Natural killer cell treated with Interleukin-12 subunit alpha and Interleukin-12 subunit beta and Interleukin-15 and Interleukin-18, amount 100 ng/mL, for 72 hours (primary cell): ENCODE results near the gene PTTG1IP. TPM values are rescaled to one million over a fixed set of nuclear protein-coding genes. Genes with fewer than 3 reads are reported as not detected.

ENCODE experiments used
- ATAC-seq, 2 donors: fragments of 150-1000 bp; cut with Tn5 transposase in 1 of 2; sonication (Bioruptor Pico), chemical (Tn5 transposase) in 1 of 2; 2 replicates each; pipeline ENCODE4 v1.10.0; 2021
- DNase-seq: peaks from one replicate; pipeline ENCODE4 v3.0.0; 2022; ENCODE audit warnings: low spot score
- H3K27ac Mint-ChIP-seq, 2 donors: 1 replicate in 1 of 2; 2 replicates in 1 of 2; pipeline ENCODE4 v1.8.0; 2022; ENCODE audit warnings: mixed read lengths in 2 of 2, mild to moderate bottlenecking in 1 of 2, moderate library complexity in 1 of 2
- H3K27me3 Mint-ChIP-seq, 2 donors: 1 replicate in 1 of 2; 2 replicates in 1 of 2; pipeline ENCODE4 v1.8.0; 2022; ENCODE audit warnings: mixed read lengths in 2 of 2
- H3K36me3 Mint-ChIP-seq: one replicate; pipeline ENCODE4 v1.8.0; 2022; ENCODE audit warnings: mixed read lengths
- H3K4me1 Mint-ChIP-seq, 2 donors: 1 replicate in 1 of 2; 2 replicates in 1 of 2; pipeline ENCODE4 v1.8.0; 2022; ENCODE audit warnings: low read depth in 2 of 2, mixed read lengths in 2 of 2, mild to moderate bottlenecking in 1 of 2
- H3K4me3 Mint-ChIP-seq: one replicate; pipeline ENCODE4 v1.8.0; 2022; ENCODE audit warnings: mixed read lengths
- H3K9me3 Mint-ChIP-seq: 2 replicates; pipeline ENCODE4 v1.8.0; 2022; ENCODE audit warnings: mixed read lengths
- total RNA-seq, 2 donors: library from RNA; stranded (reverse); gene quantifications; one replicate each; pipeline ENCODE4 v1.2.3, GENCODE V29; 2022

The PTTG1IP gene
- total RNA-seq, 2 donors from 2014 or later: 69.4 to 81.7 TPM

- no peak overlapping the region for H3K27ac Mint-ChIP-seq
These were observed 60.9 kb downstream of the PTTG1IP start for GRCh38 chr21:44812640-44813039.

GRCh38 chr21:44810779-44811178, 62.7 kb downstream of the PTTG1IP start:
- DNase-seq (no peak), ATAC-seq (peak; percentile 29 to 46)
- Mint-ChIP-seq H3K27ac (no peak overlapping the region), H3K4me1 (peaks cover 8 to 13% of the 10 kb centered on the region in 2 donors), H3K4me3 (no peak overlapping the region), H3K36me3 (peaks cover 13% of the 10 kb centered on the region), H3K27me3 (no peaks in the 10 kb centered on the region), H3K9me3 (no peaks in the 10 kb centered on the region)

More at GRCh38 chr21:44812640-44813039, 60.9 kb downstream of the PTTG1IP start:
- ATAC-seq (no peak), DNase-seq (no peak)
- no peak overlapping the region for H3K4me3 Mint-ChIP-seq
- peaks cover 10 to 18% of the 10 kb centered on the region in 2 donors for H3K4me1 Mint-ChIP-seq
- H3K9me3 Mint-ChIP-seq: no peaks in the 10 kb centered on the region
- H3K36me3 Mint-ChIP-seq: peaks cover 11% of the 10 kb centered on the region
- no peaks in the 10 kb centered on the region for H3K27me3 Mint-ChIP-seq

- Mint-ChIP-seq H3K9me3 (no peaks in the 10 kb centered on the region), H3K27me3 (no peaks in the 10 kb centered on the region), H3K4me3 (no peak overlapping the region), H3K36me3 (peaks cover 28% of the 10 kb centered on the region), H3K27ac (no peak overlapping the region), H3K4me1 (peaks cover 21 to 24% of the 10 kb centered on the region in 2 donors)
- ATAC-seq: no peak
- DNase-seq: no peak
These were observed 67.6 kb downstream of the PTTG1IP start for GRCh38 chr21:44805859-44806258.

- H3K4me3 Mint-ChIP-seq: no peak overlapping the region
- no peak for ATAC-seq
- H3K27me3 Mint-ChIP-seq: no peaks in the 10 kb centered on the region
- no peak for DNase-seq
- peak overlapping the region; percentile 17 to 28 for H3K27ac Mint-ChIP-seq
- peaks cover 27% of the 10 kb centered on the region for H3K36me3 Mint-ChIP-seq
- no peaks in the 10 kb centered on the region for H3K9me3 Mint-ChIP-seq
- H3K4me1 Mint-ChIP-seq: peaks cover 22 to 23% of the 10 kb centered on the region in 2 donors
These were observed 68.3 kb downstream of the PTTG1IP start for GRCh38 chr21:44805226-44805625.

GRCh38 chr21:44804762-44805161, 68.7 kb downstream of the PTTG1IP start:
- ATAC-seq: no peak
- Mint-ChIP-seq H3K36me3 (peaks cover 30% of the 10 kb centered on the region), H3K4me3 (no peak overlapping the region), H3K27me3 (no peaks in the 10 kb centered on the region), H3K4me1 (peaks cover 24 to 27% of the 10 kb centered on the region in 2 donors), H3K9me3 (no peaks in the 10 kb centered on the region), H3K27ac (peak overlapping the region; percentile 17 to 28)
- DNase-seq: no peak

GRCh38 chr21:44803651-44804050, 69.8 kb downstream of the PTTG1IP start:
- no peaks in the 10 kb centered on the region for H3K27me3 Mint-ChIP-seq
- peak overlapping the region; percentile 94 for H3K4me3 Mint-ChIP-seq
- peaks cover 32% of the 10 kb centered on the region for H3K36me3 Mint-ChIP-seq
- DNase-seq (no peak), ATAC-seq (no peak)
- H3K9me3 Mint-ChIP-seq: no peaks in the 10 kb centered on the region
- peak overlapping the region in 1 of 2 donors; percentile 79 for H3K27ac Mint-ChIP-seq
- H3K4me1 Mint-ChIP-seq: peaks cover 29 to 34% of the 10 kb centered on the region in 2 donors

GRCh38 chr21:44802396-44803153, 70.9 kb downstream of the PTTG1IP start:
- peak; percentile 3 to 29 for ATAC-seq
- peaks cover 32 to 40% of the 10 kb centered on the region in 2 donors for H3K4me1 Mint-ChIP-seq
- no peaks in the 10 kb centered on the region for H3K9me3 Mint-ChIP-seq

GRCh38 chr21:44801468-44802395, 71.8 kb downstream of the PTTG1IP start, which contains the start of gene UBE2G2:
Gene UBE2G2, minus strand, starts transcription at chr21:44801820. Its CDS starts 72 bp downstream, at chr21:44801748.
- Mint-ChIP-seq H3K36me3 (peaks cover 37% of the 10 kb centered on the region), H3K27ac (peak within 1 kb of the TSS; percentile 58 to 86), H3K4me3 (peak within 1 kb of the TSS; percentile 94), H3K4me1 (peaks cover 35 to 40% of the 10 kb centered on the region in 2 donors), H3K27me3 (no peaks in the 10 kb centered on the region), H3K9me3 (no peaks in the 10 kb centered on the region)
- ATAC-seq (peak; percentile 98 to 99), DNase-seq (peak; percentile 87)

More at GRCh38 chr21:44802396-44803153, 70.9 kb downstream of the PTTG1IP start:
- peak overlapping the region; percentile 94 for H3K4me3 Mint-ChIP-seq
- H3K27ac Mint-ChIP-seq: peak overlapping the region; percentile 58 to 79
- no peaks in the 10 kb centered on the region for H3K27me3 Mint-ChIP-seq
- peaks cover 37% of the 10 kb centered on the region for H3K36me3 Mint-ChIP-seq
- DNase-seq: no peak

- Mint-ChIP-seq H3K27ac (peak overlapping the region; percentile 49 to 86), H3K4me3 (peak overlapping the region; percentile 94), H3K9me3 (no peaks in the 10 kb centered on the region), H3K27me3 (no peaks in the 10 kb centered on the region), H3K4me1 (peaks cover 36 to 44% of the 10 kb centered on the region in 2 donors), H3K36me3 (peaks cover 36% of the 10 kb centered on the region)
- DNase-seq: no peak
- ATAC-seq: peak in 1 of 2 donors; percentile 51
These were observed 72.5 kb downstream of the PTTG1IP start for GRCh38 chr21:44800971-44801467.

- H3K4me1 Mint-ChIP-seq: peaks cover 31 to 53% of the 10 kb centered on the region in 2 donors
- no peaks in the 10 kb centered on the region for H3K9me3 Mint-ChIP-seq
- DNase-seq: no peak
- ATAC-seq: no peak
- H3K27me3 Mint-ChIP-seq: no peaks in the 10 kb centered on the region
- H3K27ac Mint-ChIP-seq: peak overlapping the region in 1 of 2 donors; percentile 45
- peak overlapping the region; percentile 94 for H3K4me3 Mint-ChIP-seq
- H3K36me3 Mint-ChIP-seq: peaks cover 27% of the 10 kb centered on the region
These were observed 73.4 kb downstream of the PTTG1IP start for GRCh38 chr21:44800103-44800502.

- ATAC-seq (no peak), DNase-seq (no peak)
- no peaks in the 10 kb centered on the region for H3K27me3 Mint-ChIP-seq
- no peaks in the 10 kb centered on the region for H3K9me3 Mint-ChIP-seq
- peak overlapping the region in 1 of 2 donors; percentile 45 for H3K27ac Mint-ChIP-seq
- peak overlapping the region; percentile 94 for H3K4me3 Mint-ChIP-seq
- H3K36me3 Mint-ChIP-seq: peaks cover 23% of the 10 kb centered on the region
- peaks cover 31 to 49% of the 10 kb centered on the region in 2 donors for H3K4me1 Mint-ChIP-seq
These were observed 73.8 kb downstream of the PTTG1IP start for GRCh38 chr21:44799646-44800045.
